Mucosa of descending colon (tissue), 3 donors: Measurements from ENCODE around the gene ZNF512B. TPM values are rescaled to one million over a fixed set of nuclear protein-coding genes. Genes with fewer than 3 reads are reported as not detected.

Experiments used
- ATAC-seq: fragments of 200-7000 bp; cut with Tn5 transposase; one replicate; pipeline ENCODE4 v1.9.1; 2020; ENCODE audit warnings: mild to moderate bottlenecking, moderate library complexity
- DNase-seq, 3 donors: peaks; one replicate each; pipeline ENCODE4 v3.0.0-alpha.2; 2020
- H3K36me3 ChIP-seq: fragments of 200-600 bp; one replicate; pipeline ENCODE4 v1.8.0; 2021; ENCODE audit warnings: low read depth, mild to moderate bottlenecking
- H3K4me1 ChIP-seq: fragments of 200-600 bp; one replicate; pipeline ENCODE4 v1.8.0; 2021; ENCODE audit warnings: low read depth, mild to moderate bottlenecking
- H3K4me3 ChIP-seq: fragments of 200-600 bp; one replicate; pipeline ENCODE4 v1.8.0; 2021; ENCODE audit warnings: mild to moderate bottlenecking
- H3K9me3 ChIP-seq: fragments of 200-600 bp; one replicate; pipeline ENCODE4 v1.8.0; 2021; ENCODE audit warnings: mild to moderate bottlenecking
- intact Hi-C, 2 donors: fragments of 100-400 bp; cut with DNase I in 1 of 2; cut with micrococcal nuclease in 1 of 2; formaldehyde crosslinking; loops; one replicate each; pipeline versions ENCODE4 v1.11.0 to v1.11.1; 2022; cut with DNase I, micrococcal nuclease
- total RNA-seq, 3 donors: library from RNA; stranded (reverse); fragmentation: NEBNext Ultra II Directional in 2 of 3; extraction: Animal tissue kit (Norgen Biotek cat#: 25700) in 2 of 3; gene quantifications; one replicate each; pipeline versions ENCODE4 v1.2.1 to v1.2.4, GENCODE V29; 2021 to 2023
- TF ChIP-seq, protein P1 (sequence below): fragments of 200-600 bp; IDR thresholded peaks from one replicate; pipeline ENCODE4 v1.8.0; 2022; ENCODE audit warnings: antibody characterized with exemption, mild to moderate bottlenecking
- donor health status: DM: no; HTN: no; CAD: no; lungs with moderate emphysema.
- donor health status: DM: no; HTN: no; CAD: no.
- donor health status: DM: no; HTN: yes; CAD: no.

ZNF512B gene
- total RNA-seq, 3 donors from 2014 or later: 1.8 to 14.7 (median 3.9) TPM

DNA sequence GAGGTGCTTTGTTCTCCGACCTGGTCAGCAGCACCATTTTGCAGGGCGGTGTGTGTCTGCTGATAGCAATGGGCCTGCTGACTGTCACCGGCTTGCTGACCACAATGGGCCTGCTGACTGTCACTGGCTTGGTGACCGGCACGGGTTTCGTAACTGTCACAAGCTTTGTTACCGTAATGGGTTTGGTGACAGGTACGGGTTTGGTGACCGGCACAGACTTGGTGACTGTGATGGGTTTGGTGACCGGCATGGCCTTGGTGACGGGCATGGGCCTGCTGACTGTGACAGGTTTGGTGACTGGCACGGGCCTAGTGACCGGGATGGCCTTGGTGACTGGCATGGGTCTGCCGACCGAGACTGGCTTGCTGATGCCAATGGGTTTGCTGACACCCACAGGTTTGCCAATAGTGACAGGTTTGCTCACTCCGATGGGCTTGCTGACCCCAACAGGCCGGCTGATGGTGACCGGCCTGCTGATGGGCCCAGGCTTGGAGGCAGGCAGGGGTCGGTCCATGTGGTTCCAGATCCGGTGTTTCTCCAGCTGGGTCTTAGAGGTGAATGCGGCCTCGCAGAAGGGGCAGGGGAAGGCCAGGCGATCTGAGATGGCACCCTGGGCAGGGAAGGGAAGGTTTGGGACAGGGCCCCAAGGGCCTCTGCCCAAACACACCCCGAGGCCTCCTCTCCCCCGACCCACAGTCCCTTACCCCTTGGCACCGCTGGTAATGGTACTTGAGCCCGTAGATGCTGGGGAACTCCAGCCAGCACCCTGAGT is 3.4 kb downstream of the ZNF512B start:
- intact Hi-C loops: no loop called here
- peaks cover 11% of the 10 kb centered on the region for H3K4me1 ChIP-seq
- DNase-seq: peak in 2 of 3 donors; percentile 23 to 40

DNA sequence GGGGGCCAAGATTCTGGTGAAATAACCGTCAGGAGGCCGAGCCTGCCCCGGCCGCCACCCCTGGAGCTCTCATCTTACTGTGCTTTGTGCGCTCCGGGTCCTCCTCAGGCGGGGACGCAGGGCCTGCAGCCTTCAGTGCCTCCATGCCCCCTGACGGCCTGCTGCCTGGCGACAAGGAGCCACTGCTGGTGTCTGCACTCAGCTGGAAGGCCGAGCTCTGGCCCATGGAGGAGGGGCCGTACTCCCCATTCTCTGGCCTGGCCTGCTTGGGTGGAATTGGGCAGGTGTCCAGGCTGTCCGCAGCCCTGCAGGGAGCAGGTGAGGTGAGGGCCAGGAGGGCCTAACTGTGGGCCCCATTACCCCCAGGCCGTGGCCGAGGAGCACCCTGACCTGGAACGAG is 5.3 kb downstream of the ZNF512B start:
- peak in 2 of 3 donors; percentile 25 to 46 for DNase-seq
- no peaks in the 10 kb centered on the region for H3K36me3 ChIP-seq
- no peak for ATAC-seq
- H3K9me3 ChIP-seq: no peaks in the 10 kb centered on the region
- intact Hi-C loops: no loop called here
- no peak overlapping the region for H3K4me3 ChIP-seq
- TF ChIP-seq, protein P1, sequence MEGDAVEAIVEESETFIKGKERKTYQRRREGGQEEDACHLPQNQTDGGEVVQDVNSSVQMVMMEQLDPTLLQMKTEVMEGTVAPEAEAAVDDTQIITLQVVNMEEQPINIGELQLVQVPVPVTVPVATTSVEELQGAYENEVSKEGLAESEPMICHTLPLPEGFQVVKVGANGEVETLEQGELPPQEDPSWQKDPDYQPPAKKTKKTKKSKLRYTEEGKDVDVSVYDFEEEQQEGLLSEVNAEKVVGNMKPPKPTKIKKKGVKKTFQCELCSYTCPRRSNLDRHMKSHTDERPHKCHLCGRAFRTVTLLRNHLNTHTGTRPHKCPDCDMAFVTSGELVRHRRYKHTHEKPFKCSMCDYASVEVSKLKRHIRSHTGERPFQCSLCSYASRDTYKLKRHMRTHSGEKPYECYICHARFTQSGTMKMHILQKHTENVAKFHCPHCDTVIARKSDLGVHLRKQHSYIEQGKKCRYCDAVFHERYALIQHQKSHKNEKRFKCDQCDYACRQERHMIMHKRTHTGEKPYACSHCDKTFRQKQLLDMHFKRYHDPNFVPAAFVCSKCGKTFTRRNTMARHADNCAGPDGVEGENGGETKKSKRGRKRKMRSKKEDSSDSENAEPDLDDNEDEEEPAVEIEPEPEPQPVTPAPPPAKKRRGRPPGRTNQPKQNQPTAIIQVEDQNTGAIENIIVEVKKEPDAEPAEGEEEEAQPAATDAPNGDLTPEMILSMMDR: no peak
- peaks cover 7% of the 10 kb centered on the region for H3K4me1 ChIP-seq

More for the DNA sequence above, 3.4 kb downstream of the ZNF512B start:
- no peaks in the 10 kb centered on the region for H3K9me3 ChIP-seq
- no peak overlapping the region for H3K4me3 ChIP-seq
- no peak for ATAC-seq
- TF ChIP-seq, protein P1: no peak
- H3K36me3 ChIP-seq: no peaks in the 10 kb centered on the region

DNA sequence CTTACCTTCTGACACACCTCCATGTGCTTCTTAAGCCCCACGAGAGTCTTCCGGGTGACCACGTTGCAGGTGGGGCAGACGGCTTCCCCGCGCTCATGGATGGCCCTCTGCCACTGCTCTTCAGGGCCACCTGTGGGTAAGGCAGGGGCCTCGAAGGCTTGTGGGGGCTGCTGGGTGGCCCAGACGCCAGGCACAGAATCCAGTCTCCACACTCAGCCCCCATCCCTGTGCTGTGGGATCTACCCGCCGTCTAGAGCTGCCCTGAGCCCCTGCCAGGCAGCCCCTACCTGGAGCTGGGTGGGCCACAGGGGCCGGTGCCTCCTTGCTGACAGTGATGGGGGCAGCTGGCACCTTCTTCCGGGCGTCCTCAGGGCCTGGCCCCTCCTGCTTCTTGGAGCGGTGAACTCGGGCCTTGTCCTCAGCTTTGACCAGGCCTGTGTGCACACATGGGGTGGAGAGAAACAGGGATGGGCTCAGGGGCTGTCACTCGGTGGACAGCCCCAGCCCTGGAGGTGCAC is 5.9 kb downstream of the ZNF512B start:
- peaks cover 4% of the 10 kb centered on the region for H3K4me1 ChIP-seq
- no peak overlapping the region for H3K4me3 ChIP-seq
- no peak for ATAC-seq
- no peaks in the 10 kb centered on the region for H3K36me3 ChIP-seq
- TF ChIP-seq, protein P1: no peak
- H3K9me3 ChIP-seq: no peaks in the 10 kb centered on the region
- DNase-seq: peak in 1 of 3 donors; percentile 42
- intact Hi-C loops: no loop called here

DNA sequence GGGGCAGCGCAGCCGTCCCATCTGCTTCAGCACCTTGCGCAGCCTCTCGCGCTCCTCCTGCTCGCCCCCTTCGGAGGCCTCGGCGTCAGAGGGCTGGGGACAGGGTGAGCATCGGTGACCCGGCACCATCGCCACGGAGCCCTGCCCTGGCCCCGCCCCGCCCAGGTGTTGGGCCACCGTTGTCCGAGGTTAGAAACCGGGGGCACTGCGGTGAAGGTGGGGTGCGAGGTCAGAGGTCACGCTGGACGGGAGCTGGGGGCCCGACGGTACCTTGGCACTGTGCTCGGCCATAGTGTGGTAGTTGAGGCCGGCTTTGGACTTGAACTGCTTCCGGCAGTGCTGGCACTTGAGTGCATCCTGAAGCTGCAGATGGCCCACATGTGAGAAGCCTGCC is 6.4 kb downstream of the ZNF512B start:
- Histone ChIP-seq H3K4me3 (no peak overlapping the region), H3K4me1 (no peaks in the 10 kb centered on the region), H3K36me3 (no peaks in the 10 kb centered on the region), H3K9me3 (no peaks in the 10 kb centered on the region)
- TF ChIP-seq, protein P1: no peak
- peak in 2 of 3 donors; percentile 31 to 52 for DNase-seq
- intact Hi-C loops: no loop called here
- ATAC-seq: no peak

DNA sequence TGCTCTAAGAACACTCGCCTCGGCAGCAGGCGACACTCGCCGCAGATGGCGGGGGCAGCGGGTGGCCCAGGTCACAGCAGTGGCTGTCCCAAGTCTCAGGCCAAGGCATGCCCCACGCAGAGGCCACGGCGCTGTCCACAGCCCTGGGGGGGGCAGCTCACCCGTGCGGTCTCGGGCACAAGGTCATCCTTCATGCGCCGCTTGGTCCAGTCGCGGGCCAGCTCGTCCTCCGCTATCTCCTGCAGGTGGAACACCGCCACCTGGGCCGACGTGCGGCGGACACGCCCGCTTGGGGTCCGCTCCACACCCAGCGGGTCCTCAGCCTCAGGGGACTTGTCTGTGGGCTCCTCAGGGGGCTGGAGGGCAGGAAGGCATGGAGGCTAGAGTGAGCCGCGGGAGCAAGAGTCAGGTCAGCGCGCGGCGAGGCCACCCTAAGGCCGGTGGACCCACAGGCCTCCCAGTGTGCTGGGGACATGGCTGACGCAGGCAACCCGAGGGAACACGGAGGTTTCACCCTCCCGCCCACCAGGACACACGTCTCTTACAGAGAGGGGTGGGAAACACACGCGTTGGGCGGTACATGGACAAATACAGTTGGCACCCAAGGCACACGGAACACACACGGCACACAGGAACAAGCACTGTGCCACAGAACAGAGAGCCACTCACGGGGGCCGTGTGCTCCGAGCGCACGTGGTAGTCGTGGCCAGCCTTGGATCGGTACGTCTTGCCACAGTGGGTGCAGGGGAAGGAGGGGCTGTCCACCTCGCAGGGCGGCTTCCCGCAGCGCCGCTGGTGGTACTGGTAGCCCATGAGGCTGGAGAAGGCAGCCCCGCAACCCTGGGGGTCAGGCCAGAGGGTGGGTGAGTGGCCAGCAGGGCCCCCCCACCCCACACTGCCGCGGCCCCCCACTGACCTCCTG is 7.0 kb downstream of the ZNF512B start:
- ATAC-seq (no peak), DNase-seq (peak in 2 of 3 donors; percentile 31 to 59)
- peaks cover 2% of the 10 kb centered on the region for H3K4me1 ChIP-seq
- intact Hi-C loops: no loop called here
- H3K9me3 ChIP-seq: no peaks in the 10 kb centered on the region
- TF ChIP-seq, protein P1: no peak
- no peaks in the 10 kb centered on the region for H3K36me3 ChIP-seq
- H3K4me3 ChIP-seq: no peak overlapping the region
